ENCODE measurements around the gene ZRANB2. TPM values are rescaled to one million over a fixed set of nuclear protein-coding genes. Genes with fewer than 3 reads are reported as not detected.

ZRANB2 gene
- total and polyA plus RNA-seq, 2 of the 4 experiments (the other 2 are of a cell fraction), result 23.7 to 67.2 TPM

GRCh38 chr1:71089536-71090270 is 8.9 kb upstream of the ZRANB2 start:
- peak overlapping the region; percentile 84 for H3K4ac ChIP-seq (ENCODE audit: low read depth, low read length)
- no peak overlapping the region for H3K9ac ChIP-seq (ENCODE audit: low read depth, low read length)
- H4K5ac ChIP-seq (ENCODE audit: low read depth, low read length), result peak overlapping the region; percentile 85
- intact Hi-C loops (cut with micrococcal nuclease), result loop anchor here (5.0 kb wide), 2 partner anchors 948 to 1193 kb away; partner anchors contain the start of gene NEGR1
- peak overlapping the region; percentile 90 for H3K18ac ChIP-seq (ENCODE audit: low read depth, low read length)
- H4K8ac ChIP-seq (ENCODE audit: low read depth in 2 of 2, low read length in 2 of 2), result peak overlapping the region; percentile 42 to 67
- CTCF ChIA-PET, result interaction anchor here (0.7 kb wide), 1 partner anchor 9 kb away, joined by 4 read pairs; the partner anchor contains the start of gene ZRANB2
- H4K91ac ChIP-seq (ENCODE audit: insufficient read depth, low read depth, low read length), result peak overlapping the region; percentile 64
- H4K20me1 ChIP-seq (ENCODE audit: insufficient read depth, low read length), result no peaks in the 10 kb centered on the region
- in situ Hi-C loops (cut with MboI; ENCODE audit: low sequenced_read_pairs), result loop anchor here (25.0 kb wide), 2 partner anchors 948 to 1173 kb away; no protein-coding TSS in a partner anchor
- H2BK5ac ChIP-seq (ENCODE audit: low read depth, low read length, poor library complexity, severe bottlenecking), result peak overlapping the region; percentile 91
- POLR2A ChIA-PET (ENCODE audit: unreplicated experiment), result no interaction called here
- peak; percentile 69 for DNase-seq
- peak overlapping the region; percentile 92 for H2BK120ac ChIP-seq (ENCODE audit: low read depth, low read length)
- peaks cover 8% of the 10 kb centered on the region for H3K4me1 ChIP-seq (ENCODE audit: control insufficient read depth, insufficient read depth, low read length)
- ATAC-seq (ENCODE audit: low read depth), result peak; percentile 79
- WGBS, 2 experiments (ENCODE audit: extremely low coverage in 2 of 2, insufficient read length in 1 of 2), result no CpG with 5 or more reads among the region's 6 CpGs
- TF ChIP-seq ELK1 (IDR thresholded peaks at IDR 0.05; ENCODE audit: borderline replicate concordance, low read depth, low read length) (no peak), POLR2A (IDR thresholded peaks at IDR 0.05; ENCODE audit: low read depth, low read length) (no peak), MAFK (IDR thresholded peaks at IDR 0.05; ENCODE audit: low read depth, low read length) (peak; percentile 47)
- peak overlapping the region; percentile 6; the same call in 1 of the 2 replicates for H3K4me3 ChIP-seq (ENCODE audit: insufficient read depth, low read depth, low read length)
- peak overlapping the region; percentile 79 for H3K27ac ChIP-seq (ENCODE audit: insufficient read depth, low read length)
- H3K9me3 ChIP-seq (ENCODE audit: control insufficient read depth, insufficient read depth, low read length), result no peaks in the 10 kb centered on the region
- no peaks in the 10 kb centered on the region for H3K36me3 ChIP-seq (ENCODE audit: control insufficient read depth, insufficient read depth, low read length)
- no peaks in the 10 kb centered on the region for H3K79me1 ChIP-seq (ENCODE audit: low read depth in 1 of 2, low read length in 2 of 2)
- BruUV-seq (replicated peaks), result no TSS peak
- H3K9me1 ChIP-seq (ENCODE audit: insufficient read depth, low read length), result peaks cover 3% of the 10 kb centered on the region
- peak overlapping the region; percentile 66; the same call in 1 of the 2 replicates for H3K56ac ChIP-seq (ENCODE audit: extremely low read depth, insufficient read depth, low read length)
- no peaks in the 10 kb centered on the region for H3K27me3 ChIP-seq (ENCODE audit: control insufficient read depth, insufficient read depth, low read length)
- peak overlapping the region; percentile 86 for H2BK20ac ChIP-seq (ENCODE audit: low read depth, low read length)
- H2AFZ ChIP-seq (replicated peaks; ENCODE audit: low read length, poor library complexity), result peak overlapping the region; percentile 68
- peak overlapping the region; percentile 65; the same call in 1 of the 2 replicates for H3K14ac ChIP-seq (replicated peaks; ENCODE audit: low read depth, low read length)
- H2AK9ac ChIP-seq (replicated peaks; ENCODE audit: low read depth, low read length, poor library complexity), result no peak overlapping the region
- H2BK15ac ChIP-seq (ENCODE audit: low read depth, low read length), result no peak overlapping the region
- peak overlapping the region; percentile 32; the same call in 1 of the 2 replicates for H2AK5ac ChIP-seq (ENCODE audit: low read depth, low read length)
- dilution Hi-C loops (cut with HindIII; ENCODE audit: low sequenced_read_pairs, unreplicated experiment), result no loop called here
- peak overlapping the region; percentile 81 for H3K4me2 ChIP-seq (ENCODE audit: low read depth, low read length)
- H3K23ac ChIP-seq (ENCODE audit: low read depth, low read length), result peak overlapping the region; percentile 76; the same call in 1 of the 2 replicates
